Measurements from ENCODE around the gene POU1F1.

DNA sequence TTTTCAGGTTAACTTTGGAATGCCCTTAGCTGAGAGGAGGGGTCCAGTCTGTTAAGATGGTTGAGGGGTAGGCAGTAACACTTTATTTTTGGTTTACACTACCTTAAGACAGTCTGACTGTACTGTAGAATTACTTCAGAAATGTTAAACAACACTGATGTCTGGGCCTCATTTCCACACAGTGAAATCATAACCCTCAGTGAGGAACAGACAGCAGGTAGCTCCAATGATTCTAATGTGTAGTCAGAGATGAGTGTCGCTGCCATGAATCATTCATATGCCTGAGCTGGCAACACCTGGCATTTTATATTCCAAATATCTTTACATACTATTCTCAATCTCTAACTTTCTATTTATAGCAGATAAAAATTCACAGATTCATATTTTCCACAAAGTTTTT is 37.3 kb upstream of the POU1F1 start:
- TF ChIP-seq GATA3 (IDR thresholded peaks at IDR 0.05; ENCODE audit: low read depth, low read length) (no peak), GATA2 (IDR thresholded peaks at IDR 0.05; ENCODE audit: low read depth, low read length) (no peak)
